Lung microvascular endothelial cell (primary cell): Measurements from ENCODE around the gene AK1. TPM values are rescaled to one million over a fixed set of nuclear protein-coding genes. Genes with fewer than 3 reads are reported as not detected.

Experiments used
- DNase-seq, 2 donors: peaks; one replicate each; pipeline versions ENCODE4 v3.0.0 to v3.0.0-alpha.2; 2010; ENCODE audit warnings: low read depth in 2 of 2
- total RNA-seq: library from RNA; depleted of rRNA; stranded (reverse); fragments of >200 nt; gene quantifications from 2 replicates; pipeline ENCODE4 v1.2.1, GENCODE V29; 2014

AK1 gene, protein sequence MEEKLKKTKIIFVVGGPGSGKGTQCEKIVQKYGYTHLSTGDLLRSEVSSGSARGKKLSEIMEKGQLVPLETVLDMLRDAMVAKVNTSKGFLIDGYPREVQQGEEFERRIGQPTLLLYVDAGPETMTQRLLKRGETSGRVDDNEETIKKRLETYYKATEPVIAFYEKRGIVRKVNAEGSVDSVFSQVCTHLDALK
- total RNA-seq: 22.0 and 24.8 TPM in 2 replicates

DNA sequence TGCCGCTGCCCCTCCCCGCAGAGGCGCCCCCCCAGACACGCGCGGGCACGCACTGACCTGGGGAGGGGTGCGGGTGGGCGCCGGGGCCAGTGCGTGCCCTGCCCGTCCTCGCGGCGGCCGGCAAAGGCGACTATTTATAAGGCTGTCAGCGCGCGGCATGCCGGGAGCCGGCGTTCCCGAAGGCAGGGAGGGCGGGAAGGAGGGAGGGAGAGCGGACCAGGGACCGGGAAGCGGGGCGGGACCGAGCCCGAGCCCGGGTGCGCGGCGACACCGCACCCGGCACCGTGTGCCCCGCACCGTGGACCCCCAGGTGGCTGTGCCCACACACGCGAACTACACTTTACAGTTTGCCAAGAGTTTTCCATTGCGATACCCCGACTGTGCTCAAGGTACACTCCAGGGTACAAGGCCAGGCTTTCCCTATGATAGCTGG, at the start of gene AK1:
Gene AK1 (minus strand): TSS at position 110 of the 433 bp plus-strand sequence. CDS start 3,058 bp downstream, outside the sequence.
- peak; percentile 63 to 71 for DNase-seq

DNA sequence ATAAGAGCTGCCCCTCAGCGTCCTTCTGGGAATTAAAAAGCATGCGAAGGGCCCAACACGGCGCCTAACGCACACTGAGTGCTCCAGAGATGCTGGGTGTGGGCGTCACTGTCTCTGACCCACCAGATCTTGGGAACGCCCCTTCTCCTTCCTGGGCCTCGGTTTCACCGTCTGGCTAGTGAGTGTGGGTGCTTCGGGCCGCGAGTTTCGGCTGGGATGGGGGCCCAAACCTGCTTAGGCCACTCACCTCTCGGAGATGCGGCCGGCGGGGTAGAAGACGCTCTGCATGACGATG, 49.4 kb upstream of the AK1 start:
- no peak for DNase-seq

DNA sequence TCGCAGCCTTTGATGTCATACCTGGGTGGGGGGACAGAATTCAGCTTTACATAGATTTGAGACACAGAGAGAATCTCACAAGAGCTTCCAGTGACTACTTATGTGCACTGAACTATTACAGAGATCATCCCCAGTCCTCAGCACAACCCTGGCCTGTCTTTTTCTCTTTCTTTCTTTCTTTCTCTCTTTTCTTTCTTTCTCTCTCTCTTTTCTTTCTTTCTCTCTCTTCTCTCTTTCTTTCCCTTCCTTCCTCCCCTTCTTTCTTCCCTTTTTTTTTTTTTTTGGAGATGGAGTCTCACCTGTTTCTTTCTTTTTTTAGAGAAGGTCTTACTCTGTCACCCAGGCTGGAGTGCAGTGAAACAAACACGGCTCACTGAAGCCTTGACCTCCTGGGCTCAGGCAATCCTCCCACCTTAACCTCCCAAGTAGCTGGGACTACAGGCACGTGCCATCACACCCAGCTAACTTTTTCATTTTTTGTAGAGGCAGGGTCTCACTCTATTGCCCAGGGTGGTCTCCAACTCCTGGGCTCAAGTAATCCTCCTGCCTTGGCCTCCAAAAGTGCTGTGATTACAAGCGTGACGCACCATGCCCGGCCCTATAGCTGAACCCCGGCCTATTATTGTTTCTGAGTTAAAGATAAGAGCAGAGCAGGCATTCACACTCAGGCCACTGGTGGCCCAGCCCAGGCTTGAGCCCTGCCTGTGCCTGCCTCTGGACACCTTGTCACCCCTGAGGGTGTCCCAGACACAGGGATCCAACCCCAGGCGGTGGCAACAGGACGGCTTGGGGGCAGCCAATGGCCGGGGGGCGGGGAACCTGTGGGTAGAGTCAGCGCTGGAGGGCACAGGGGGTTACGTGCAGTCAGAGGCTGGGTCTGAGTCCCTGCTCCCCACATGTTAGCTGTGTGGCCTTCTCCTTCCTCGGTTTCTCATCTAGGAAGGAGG, 48.8 kb upstream of the AK1 start:
- DNase-seq: no peak

DNA sequence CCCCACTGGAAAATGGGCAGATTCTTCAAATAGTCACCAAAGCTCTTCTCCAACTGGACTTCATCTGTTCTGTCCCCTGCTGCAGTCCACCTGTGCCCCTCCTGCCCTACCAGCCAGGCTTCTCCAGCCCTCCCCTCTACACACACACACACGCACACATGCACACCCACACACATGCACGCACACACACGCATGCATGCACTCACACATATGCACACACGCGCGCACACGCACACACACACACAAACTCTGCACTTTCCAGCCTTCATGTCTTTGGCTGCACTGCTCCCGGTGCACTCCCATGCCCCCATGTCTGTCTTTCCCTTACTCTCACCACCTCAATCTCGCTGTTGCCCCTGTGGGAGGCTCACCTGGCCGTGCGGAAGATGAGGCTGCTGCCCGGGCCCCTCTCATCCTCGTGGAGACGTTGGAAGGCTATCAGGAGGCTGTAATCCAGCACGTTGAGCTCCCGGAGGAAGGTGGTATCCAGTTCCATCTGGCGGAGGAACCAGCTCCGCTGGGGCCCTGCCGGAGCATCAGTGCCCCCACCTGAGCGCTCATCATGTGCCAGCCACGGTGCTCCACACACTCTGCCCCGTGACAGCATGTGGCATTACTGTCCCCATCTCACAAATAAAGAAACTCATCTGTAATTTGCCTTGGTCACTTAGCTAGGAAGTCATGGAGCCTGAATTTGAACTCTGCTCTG, 47.4 kb upstream of the AK1 start:
- no peak for DNase-seq

DNA sequence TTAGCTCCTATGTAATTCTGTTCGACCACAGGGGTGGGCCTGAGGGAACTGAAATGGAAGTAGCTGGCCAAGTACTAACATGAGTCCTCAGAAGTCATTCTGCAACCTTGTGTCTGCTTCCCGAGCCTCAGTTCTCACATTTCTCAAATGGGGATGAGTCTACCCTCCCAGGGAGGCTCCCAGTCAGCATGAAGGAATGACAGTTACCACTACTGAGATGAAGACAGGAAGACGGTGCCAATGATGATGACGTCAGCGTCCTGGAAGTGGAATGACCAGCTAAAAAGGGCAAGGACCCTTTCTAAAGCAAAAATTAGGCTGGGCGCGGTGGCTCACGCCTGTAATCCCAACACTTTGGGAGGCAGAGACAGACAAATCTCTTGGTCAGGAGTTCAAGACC, 46.3 kb upstream of the AK1 start:
- peak in 1 of 2 donors; percentile 59 for DNase-seq

DNA sequence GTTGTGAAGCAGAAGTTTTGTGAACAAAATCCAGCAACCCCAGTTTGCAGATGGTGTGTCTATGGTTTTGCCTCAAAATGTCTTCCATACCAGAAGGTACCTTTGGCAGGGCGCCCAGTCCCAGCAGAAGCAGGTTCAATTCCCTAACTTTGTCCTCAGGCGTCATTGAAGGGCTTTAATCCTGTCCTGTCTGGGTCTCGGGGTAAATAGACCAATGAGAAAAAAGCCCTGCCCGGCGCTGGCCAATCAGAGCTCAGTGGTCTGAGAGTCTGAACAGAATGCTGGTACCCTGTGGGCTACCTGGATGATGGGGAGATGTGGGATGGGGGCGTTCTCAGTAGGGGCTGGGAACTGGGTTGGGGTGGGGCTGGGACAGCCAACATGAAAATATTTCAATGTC, 45.6 kb upstream of the AK1 start:
- no peak for DNase-seq

DNA sequence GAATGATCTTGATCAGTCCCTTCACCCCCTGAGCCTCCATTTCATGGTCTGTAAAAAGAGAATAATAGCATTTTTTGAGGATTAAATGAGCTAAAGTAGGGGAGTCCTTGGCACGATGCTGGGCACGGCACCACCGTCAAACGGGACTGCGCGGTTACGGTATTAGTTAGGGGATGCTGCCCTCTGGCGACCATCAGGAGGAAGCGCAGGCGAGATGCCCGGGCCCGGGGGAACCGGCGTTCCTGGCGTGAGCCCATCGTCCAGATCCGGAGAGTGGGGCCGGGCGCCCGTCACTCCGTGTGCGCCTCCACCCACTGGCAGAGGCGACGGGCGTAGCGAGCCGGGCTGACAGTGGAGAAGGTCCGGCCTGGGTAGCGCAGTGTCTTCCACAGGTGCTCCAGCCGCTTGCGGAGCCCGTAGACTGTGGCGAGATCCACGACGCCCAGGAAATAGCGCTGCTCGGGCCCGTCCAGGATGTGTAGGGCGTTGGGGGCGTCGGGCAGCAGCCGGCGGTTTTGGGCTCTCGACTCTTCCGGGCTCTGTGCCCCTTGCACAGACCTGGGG, 44.2 kb upstream of the AK1 start:
- peak; percentile 60 to 72 for DNase-seq

DNA sequence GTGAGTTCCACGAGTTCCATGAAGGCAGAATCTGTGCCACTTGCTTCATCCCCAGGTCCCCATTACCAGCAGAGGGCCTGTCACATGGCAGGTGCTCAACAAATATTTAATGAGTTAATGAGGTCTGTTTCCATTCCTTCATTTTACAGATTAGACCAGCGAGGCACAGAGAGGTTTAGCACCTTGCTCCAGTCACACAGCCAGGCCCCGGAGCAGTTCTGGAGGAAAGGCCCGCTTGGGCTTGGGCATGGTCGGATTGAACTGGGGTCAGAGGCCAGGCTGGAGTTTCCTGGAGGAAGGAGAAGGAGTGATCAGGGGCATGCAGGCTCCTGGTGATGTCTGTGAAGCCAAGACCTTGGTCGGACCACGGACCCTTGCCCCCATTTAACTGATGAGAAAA, 43.3 kb upstream of the AK1 start:
- DNase-seq: no peak

DNA sequence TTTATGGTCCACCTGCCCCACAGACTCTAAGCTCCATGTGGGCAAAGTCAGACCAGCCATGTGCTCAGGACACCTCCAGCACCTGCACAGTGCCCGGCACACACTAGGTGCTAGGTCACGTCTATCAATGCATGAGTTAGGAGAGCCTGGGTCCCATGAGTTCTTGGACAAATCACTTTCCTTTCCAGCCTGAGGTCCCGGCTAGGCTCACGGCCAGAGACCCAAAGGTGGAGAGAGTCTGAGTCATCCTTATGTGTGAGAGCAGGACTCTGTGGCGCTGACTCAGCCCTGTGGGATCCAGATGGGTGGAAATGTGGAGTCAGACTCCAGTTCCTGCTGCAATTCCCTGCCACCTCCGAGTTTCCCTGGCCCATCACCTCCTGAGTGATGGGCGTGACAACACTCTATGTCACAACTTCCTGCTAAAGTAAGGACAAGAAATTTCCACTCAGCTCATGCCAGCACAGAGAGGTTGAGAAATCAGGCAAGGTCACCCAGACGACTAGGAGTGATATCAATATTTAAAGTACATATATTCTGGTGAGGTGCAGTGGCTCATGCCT, 41.9 kb upstream of the AK1 start:
- DNase-seq: peak; percentile 98 to 100

DNA sequence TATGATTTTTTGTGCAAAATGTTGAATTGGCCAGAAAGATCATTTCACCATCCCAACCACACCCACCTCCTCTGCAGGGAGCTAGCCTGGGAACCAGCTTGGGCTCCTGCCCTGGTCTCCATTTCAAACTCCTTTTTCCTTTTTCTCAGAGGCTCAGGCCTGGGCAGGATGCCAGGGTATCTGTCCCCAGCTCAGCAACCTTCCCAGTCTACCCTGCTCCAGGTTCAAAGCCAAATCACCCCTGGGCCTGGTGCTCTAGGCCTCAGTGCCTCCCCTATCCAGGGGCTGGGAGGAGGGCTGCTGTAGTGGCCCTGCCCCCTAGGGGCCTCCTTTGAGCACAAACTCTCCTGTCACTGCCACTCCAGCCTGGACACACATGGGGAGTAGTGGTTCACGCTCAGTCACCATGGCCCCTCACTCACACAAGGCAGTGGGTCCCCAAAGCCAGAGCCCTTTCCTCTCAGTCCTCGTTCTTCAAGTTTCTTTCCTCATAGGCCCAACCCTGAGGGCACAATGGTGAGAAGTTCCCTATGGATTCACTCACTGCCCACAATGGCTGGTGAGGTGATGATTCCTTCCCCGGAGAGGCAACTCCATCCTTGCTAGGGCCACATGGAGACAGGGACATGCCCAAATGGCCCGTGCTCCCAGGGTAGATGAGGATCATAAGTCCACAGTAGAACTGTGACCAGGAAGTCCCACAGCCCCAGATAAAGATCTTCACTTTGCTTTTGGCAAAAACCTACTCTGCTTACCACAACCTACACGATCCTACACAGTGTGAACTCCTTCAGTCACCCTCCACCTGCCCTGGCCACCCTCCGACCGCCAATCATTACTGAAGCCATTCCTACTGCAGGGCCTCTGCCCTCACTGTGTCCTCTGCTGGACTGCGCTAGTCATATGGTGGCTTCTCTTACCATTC, 41.0 kb upstream of the AK1 start:
- peak; percentile 41 to 43 for DNase-seq

DNA sequence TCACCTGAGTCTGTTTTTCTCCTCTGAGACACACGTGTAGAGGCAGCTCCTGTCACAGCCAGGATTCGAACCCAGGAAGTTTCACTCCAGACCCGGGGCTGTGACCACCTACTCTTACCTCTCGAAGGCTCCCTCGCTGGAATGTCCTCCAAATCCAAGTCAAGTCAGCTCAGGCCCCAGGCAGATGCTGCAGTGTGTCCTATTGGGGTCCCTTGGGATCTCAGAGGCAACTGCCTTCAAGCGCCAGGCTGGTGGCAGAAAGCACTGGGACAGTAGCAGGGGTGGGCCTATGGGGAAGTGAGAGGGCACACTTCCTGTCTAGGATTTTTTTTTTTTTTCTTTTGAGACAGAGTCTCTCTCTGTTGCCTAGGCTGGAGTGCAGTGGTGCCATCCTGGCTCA, 40.1 kb upstream of the AK1 start:
- DNase-seq: no peak

DNA sequence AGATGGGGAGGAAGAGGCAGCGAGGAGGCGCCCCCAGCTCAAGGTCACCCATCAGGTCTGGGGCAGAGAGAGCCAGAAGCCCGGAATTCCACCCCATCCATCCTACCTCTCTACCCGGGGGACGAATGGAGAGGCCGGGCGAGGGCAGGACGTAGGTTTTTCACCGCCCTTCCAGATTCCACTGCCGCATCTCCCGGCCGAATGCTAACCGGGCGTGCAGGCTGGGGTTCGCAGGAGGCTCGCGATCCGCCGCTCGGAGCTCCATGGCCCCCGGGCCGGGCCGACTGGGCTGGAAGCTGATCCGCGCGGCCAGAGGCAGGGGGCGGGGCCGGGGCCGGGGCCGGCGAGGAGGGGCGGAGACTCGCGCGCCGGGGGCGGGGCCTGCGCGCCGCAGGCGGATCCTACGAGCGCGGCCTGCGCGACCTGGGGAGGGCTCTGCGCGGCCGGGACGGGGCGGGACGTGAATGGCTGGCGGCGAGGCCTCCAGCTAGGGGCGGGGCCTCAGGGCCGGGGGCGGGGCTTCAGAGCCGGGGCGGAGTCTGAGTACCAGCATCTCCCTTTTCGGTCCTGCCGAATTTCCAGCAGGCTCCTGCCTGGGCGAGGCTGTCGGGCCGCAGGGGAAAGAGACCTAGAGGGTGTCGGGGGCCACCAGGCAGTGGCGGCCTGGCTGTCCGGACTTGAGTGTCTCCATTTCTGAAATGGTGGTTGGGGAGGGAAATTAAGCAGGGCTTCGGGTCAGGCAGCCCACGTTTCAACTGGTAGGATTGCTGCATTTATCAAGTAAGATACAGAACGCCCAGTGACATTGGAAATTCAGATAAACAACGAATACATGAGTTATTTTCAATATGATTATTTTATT, 39.5 kb upstream of the AK1 start, which contains the start of gene ST6GALNAC4:
Gene ST6GALNAC4 (minus strand): TSS at position 322 of the 862 bp plus-strand sequence. CDS start 622 bp downstream, outside the sequence.
- DNase-seq: peak; percentile 95 to 96

DNA sequence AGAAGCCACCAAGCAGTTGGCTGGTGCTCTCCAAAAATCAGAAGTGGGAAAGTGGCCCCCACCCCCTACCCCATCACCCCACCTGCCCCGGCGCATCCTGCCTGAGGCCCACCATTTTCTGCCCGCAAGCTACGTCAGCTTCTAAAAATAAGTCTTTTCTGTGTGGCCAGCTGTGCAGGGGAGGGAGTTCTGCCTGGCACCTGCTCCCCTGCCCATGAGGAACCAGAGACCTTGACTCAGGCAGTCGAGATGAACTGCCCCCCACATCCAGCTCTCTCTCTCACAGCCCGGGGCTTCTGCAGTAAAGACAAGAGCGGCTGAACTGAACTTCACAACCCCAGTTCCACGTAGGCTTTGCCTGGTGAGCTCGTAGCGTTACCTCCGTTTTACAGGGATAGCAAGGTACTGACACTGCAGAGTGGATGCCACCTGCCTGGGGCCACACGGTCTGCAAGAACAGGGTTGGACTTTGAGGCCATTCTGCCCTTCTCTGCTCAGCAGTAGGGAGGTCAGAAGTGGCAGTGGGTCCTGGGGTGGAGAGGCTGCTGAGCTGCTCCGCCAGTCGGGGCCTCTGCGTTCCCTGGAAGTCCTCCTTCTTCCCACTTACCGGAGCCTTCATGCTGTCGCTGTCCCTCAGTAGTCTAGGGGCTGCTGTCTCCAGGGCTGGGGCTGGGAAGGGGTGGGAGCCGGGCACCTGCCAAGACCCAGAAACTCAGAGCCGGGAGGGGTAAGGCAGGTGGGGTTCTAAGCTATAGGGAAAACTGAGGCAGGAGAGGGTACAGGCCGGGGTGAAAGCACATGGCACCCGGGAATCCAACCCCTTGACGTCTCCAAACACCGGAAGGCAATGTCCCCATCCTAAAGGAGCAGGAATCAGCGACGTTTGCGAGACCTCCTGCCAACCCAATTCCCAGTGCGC, 38.6 kb upstream of the AK1 start:
- DNase-seq: no peak

DNA sequence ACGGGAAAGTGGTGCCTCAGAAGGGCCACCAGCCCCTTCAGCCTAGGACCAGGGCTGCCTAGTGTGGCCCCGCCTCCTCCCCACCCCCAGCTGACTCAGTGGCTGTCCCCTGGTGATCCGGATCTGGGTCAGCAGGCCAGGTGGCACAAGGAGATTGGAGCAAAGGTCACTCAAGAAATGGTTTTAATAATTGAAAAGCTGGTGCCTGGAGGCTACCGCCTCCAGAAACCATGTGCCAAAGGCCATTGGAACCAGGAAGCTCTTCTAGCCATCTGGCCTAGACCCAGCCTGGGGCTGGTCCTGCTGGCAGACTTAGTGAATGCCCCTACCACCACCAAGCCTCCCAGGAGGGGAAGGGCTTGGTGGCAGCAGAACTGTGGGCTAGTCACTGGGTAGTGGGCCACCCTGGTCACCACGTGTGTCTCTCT, 37.9 kb upstream of the AK1 start:
- DNase-seq: no peak

DNA sequence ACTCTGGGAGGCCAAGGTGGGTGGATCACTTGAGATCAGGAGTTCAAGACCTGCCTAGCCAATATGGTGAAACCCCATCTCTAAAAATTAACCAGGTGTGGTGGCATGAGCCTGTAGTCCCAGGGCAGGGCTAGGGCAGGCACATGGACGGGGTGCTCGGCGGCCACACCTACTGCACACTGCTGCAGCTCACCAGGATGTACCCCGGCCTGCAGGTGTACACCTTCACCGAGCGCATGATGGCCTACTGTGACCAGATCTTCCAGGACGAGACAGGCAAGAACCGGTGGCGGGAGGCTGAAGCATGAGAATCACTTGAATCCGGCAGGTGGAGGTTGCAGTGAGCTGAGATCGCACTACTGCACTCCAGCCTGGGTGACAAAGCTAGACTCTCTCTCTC, 36.2 kb upstream of the AK1 start:
- no peak for DNase-seq

DNA sequence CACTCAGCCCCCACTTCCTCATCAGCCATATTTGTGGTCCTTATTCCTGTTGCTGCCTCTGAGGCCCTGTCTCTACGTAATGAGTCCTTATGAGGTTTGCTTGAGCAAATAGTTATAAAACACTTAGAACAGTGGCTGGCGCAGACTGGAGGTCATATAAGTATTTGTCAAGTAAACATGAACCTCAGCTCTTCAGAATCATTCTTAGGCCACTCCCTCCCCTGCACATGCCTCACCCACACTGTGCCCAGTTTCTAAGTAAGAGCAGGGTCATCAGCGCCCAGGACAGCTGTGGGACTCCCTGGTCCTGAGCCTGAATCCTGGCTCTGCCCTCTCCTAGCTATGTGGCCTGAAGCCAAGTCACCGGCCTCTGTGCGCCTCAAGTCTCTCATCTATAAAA, 35.4 kb upstream of the AK1 start:
- no peak for DNase-seq

DNA sequence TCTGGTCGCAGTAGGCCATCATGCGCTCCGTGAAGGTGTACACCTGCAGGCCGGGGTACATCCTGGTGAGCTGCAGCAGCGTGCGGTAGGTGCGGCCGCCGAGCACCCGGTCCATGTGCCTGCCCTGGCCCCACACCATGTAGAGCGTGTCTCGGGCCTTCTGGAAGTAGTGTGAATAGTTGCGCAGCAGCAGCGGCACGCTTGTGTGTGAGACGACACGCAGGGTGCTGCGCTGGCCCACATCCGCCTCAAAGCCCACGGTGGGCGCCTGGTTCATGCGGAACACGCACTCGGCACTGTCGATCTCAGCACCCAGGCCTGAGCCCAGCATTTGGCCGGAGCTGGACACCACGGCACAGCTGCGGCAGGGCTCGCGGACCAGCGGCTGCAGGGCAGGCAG, 34.8 kb upstream of the AK1 start:
- DNase-seq: no peak

DNA sequence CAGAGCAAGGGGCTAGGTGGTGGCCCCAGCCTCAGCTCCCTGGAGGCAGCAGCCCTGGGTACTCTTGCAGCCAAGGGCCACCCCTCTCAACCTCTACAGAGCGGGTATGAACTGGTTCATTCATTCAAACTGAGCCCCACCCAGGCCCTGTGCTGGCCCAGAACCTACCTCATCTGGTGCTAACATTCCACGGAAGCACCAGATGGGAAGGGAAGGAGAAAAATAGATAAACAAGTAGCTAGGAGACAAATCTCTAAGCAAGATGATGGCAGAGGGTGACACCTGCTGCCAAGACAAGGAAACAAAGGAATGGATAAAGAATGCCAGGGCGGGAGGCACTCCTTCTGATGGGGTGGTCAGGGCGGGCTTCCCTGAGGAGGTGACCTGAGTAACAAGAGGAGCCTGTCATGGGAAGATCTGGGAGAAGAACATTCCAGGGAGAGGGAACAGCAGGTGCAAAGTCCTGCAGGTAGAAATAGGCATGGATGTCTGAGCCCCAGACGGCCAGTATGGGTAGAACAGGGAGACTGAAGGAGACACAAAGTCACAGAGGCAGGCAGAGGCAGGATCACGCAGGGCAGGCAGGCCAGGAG, 33.2 kb upstream of the AK1 start:
- peak in 1 of 2 donors; percentile 75 for DNase-seq
